Spleen (tissue), 11 donors: ENCODE results near the gene SRP14. TPM values are rescaled to one million over a fixed set of nuclear protein-coding genes. Genes with fewer than 3 reads are reported as not detected.
"Not testable (repeated sequence)": the region's sequence is repeated elsewhere in the genome, so short reads cannot be mapped to it uniquely, and the experiment has no call there.

Source experiments
- DNase-seq: peaks from one replicate; pipeline ENCODE4 v3.0.0-alpha.2; 2020
- H3K27ac ChIP-seq, 8 donors: fragments of 200-600 bp; sonication (generic) in 7 of 8; 1 replicate in 4 of 8; 2 replicates in 4 of 8; pipeline versions ENCODE4 v1.5.0 to v1.8.0; 2016 to 2021; ENCODE audit warnings: inconsistent platforms in 4 of 8, mild to moderate bottlenecking in 4 of 8, moderate library complexity in 1 of 8
- H3K27me3 ChIP-seq, 7 donors: fragments of 200-600 bp; sonication (generic) in 6 of 7; replicated peaks in 1 of 7; 1 replicate in 4 of 7; 2 replicates in 3 of 7; pipeline versions ENCODE4 v1.5.0 to v1.8.0; 2016 to 2021; ENCODE audit warnings: inconsistent platforms in 3 of 7, mild to moderate bottlenecking in 1 of 7
- H3K36me3 ChIP-seq, 6 donors: fragments of 200-600 bp; sonication (generic) in 5 of 6; 1 replicate in 4 of 6; 2 replicates in 2 of 6; pipeline versions ENCODE4 v1.5.0 to v1.8.0; 2016 to 2021; ENCODE audit warnings: inconsistent platforms in 2 of 6
- H3K4me1 ChIP-seq, 6 donors: fragments of 200-600 bp; sonication (generic) in 5 of 6; 1 replicate in 3 of 6; 2 replicates in 3 of 6; pipeline versions ENCODE4 v1.5.0 to v1.8.0; 2016 to 2021; ENCODE audit warnings: inconsistent platforms in 3 of 6
- H3K4me3 ChIP-seq, 8 donors: fragments of 200-600 bp; sonication (generic) in 7 of 8; 1 replicate in 4 of 8; 2 replicates in 4 of 8; pipeline versions ENCODE4 v1.5.0 to v1.8.0; 2016 to 2021; ENCODE audit warnings: inconsistent platforms in 4 of 8, mild to moderate bottlenecking in 4 of 8, moderate library complexity in 2 of 8
- H3K9me3 ChIP-seq, 8 donors: fragments of 200-600 bp; sonication (generic) in 7 of 8; 1 replicate in 4 of 8; 2 replicates in 4 of 8; pipeline versions ENCODE4 v1.5.0 to v1.8.0; 2016 to 2021; ENCODE audit warnings: inconsistent platforms in 4 of 8
- POLR2A ChIP-seq, 3 donors: fragments of 450-650 bp; IDR thresholded peaks; one replicate each; pipeline ENCODE4 v1.5.1; 2017; ENCODE audit warnings: antibody characterized with exemption in 3 of 3, mild to moderate bottlenecking in 1 of 3
- POLR2AphosphoS5 ChIP-seq, 3 donors: sonication (generic); formaldehyde crosslinking; IDR thresholded peaks; one replicate each; pipeline ENCODE4 v1.5.1; 2017; ENCODE audit warnings: antibody characterized with exemption in 3 of 3
- WGBS, 5 donors: extraction: QIAGEN DNeasy Blood & Tissue Kit in 3 of 5; methylation state at CpG; one replicate each; pipeline versions ENCODE4 v1.1.5 to v1.1.7; 2013 to 2018; 5-methylcytosine and 5-hydroxymethylcytosine counted together
- intact Hi-C: fragments of 100-400 bp; cut with DNase I; formaldehyde crosslinking; loops from one replicate; pipeline ENCODE4 v1.15.0; 2023; ENCODE audit warnings: low total_unique reads
- polyA plus RNA-seq, 3 donors: library from polyadenylated mRNA; stranded (reverse); fragments of 200-250 nt; gene quantifications; one replicate each; pipeline ENCODE4 v1.2.1, GENCODE V29; 2013
- total RNA-seq, 7 donors: library from RNA; depleted of rRNA in 3 of 7; stranded (reverse); fragments of >200 nt in 3 of 7; fragmentation: NEBNext Ultra II Directional in 4 of 7; extraction: Animal tissue kit (Norgen Biotek cat#: 25700) in 4 of 7; gene quantifications; one replicate each; pipeline versions ENCODE4 v1.1.0 to v1.2.1, GENCODE V29; 2016 to 2021
- TF ChIP-seq, protein P1 (sequence below), 11 experiments: fragments of 200-600 bp in 7 of 11; fragments of 450-650 bp in 4 of 11; sonication (generic) in 4 of 11; IDR thresholded peaks in 8 of 11; conservative IDR thresholded peaks in 3 of 11; 1 replicate in 7 of 11; 2 replicates in 4 of 11; pipeline versions ENCODE4 v1.4.0 to v1.8.0; 2016 to 2021; ENCODE audit warnings: antibody characterized with exemption in 11 of 11, inconsistent platforms in 4 of 11, mild to moderate bottlenecking in 1 of 11
- donor health status: healthy with polysubstance abuse.
- donor health status: DM: no; HTN: no; CAD: no; lungs with moderate emphysema.
- donor health status: DM: no; HTN: no; CAD: no.
- donor health status: Bipolar disorder and iron deficiency.
- donor health status: healthy.
- donor health status: DM: no; HTN: no; CAD: no.
- donor health status: DM: yes; HTN: yes; CAD: no.

SRP14 gene
- total and polyA plus RNA-seq, 10 donors, result 109 to 356 (median 185) TPM

DNA sequence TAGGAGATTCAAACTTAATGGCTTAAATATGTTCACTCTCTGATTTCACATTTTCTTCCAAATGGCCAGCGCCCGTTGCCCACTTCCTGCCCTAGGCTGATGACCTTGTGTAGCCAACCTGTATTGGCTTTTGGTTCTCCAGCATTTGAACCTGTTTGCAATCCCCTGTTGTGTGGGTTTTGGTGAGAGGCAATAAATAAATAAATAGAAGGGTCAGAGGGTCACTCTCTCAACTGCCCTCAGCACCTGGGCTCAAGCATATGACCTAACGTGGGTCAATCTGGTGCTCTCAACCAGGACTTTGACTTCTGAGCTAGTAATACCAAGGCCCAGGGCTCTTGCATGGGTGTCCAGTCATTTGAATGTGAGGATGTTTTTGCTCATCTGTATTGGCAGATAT, 1.8 kb upstream of the SRP14 start:
- 68 to 85% (median 77%) methylated on average over 3 of the region's 3 CpGs for WGBS, 5 donors
- Histone ChIP-seq H3K4me1 (peaks cover 28 to 64% (median 49%) of the 10 kb centered on the region in 6 donors), H3K27me3 (no peaks in the 10 kb centered on the region), H3K36me3 (peaks cover 0 to 21% (median 14%) of the 10 kb centered on the region in 6 donors), H3K4me3 (no peak overlapping the region), H3K27ac (peak overlapping the region in 2 of 8 donors; percentile 91 to 96), H3K9me3 (no peaks in the 10 kb centered on the region)
- no peak for TF ChIP-seq POLR2AphosphoS5 (IDR thresholded peaks at IDR 0.05)
- TF ChIP-seq, protein P1, sequence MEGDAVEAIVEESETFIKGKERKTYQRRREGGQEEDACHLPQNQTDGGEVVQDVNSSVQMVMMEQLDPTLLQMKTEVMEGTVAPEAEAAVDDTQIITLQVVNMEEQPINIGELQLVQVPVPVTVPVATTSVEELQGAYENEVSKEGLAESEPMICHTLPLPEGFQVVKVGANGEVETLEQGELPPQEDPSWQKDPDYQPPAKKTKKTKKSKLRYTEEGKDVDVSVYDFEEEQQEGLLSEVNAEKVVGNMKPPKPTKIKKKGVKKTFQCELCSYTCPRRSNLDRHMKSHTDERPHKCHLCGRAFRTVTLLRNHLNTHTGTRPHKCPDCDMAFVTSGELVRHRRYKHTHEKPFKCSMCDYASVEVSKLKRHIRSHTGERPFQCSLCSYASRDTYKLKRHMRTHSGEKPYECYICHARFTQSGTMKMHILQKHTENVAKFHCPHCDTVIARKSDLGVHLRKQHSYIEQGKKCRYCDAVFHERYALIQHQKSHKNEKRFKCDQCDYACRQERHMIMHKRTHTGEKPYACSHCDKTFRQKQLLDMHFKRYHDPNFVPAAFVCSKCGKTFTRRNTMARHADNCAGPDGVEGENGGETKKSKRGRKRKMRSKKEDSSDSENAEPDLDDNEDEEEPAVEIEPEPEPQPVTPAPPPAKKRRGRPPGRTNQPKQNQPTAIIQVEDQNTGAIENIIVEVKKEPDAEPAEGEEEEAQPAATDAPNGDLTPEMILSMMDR (IDR thresholded peaks at IDR 0.05 in 8 of 11, conservative IDR thresholded peaks at IDR 0.05 in 3 of 11), result no peak
- intact Hi-C loops, result no loop called here
- no peak for DNase-seq

DNA sequence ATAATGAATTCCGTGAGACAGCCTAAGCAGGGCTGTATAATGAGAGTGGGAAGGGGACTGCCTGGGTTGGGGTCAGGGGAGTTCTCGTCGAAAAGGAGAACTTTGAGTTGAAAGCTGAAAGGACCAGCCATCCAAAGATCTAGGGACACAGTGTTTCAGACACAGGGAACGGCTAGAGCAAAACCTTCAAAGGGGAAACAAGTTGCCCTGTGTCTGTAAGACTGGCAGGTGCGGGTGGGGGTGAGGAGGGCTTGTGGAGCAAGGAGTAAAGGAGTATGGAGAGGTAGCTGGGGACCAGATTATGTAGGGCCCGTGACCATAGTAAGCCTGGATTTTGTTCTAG, 1.3 kb upstream of the SRP14 start:
- H3K36me3 ChIP-seq, result peaks cover 0 to 26% (median 19%) of the 10 kb centered on the region in 6 donors
- WGBS, 5 donors, result 53 to 61% (median 56%) methylated on average over 6 of the region's 6 CpGs
- H3K27ac ChIP-seq, result peak overlapping the region in 6 of 8 donors; percentile 15 to 98 (median 94)
- intact Hi-C loops, result no loop called here
- H3K9me3 ChIP-seq, result no peaks in the 10 kb centered on the region
- peaks cover 23 to 64% (median 44%) of the 10 kb centered on the region in 6 donors for H3K4me1 ChIP-seq
- H3K27me3 ChIP-seq, result no peaks in the 10 kb centered on the region
- no peak for DNase-seq
- TF ChIP-seq POLR2AphosphoS5 (IDR thresholded peaks at IDR 0.05) (no peak), POLR2A (IDR thresholded peaks at IDR 0.05) (no peak)
- TF ChIP-seq, protein P1 (IDR thresholded peaks at IDR 0.05 in 8 of 11, conservative IDR thresholded peaks at IDR 0.05 in 3 of 11), result no peak
- H3K4me3 ChIP-seq, result peak overlapping the region in 4 of 8 donors; percentile 68 to 96 (median 74)

DNA sequence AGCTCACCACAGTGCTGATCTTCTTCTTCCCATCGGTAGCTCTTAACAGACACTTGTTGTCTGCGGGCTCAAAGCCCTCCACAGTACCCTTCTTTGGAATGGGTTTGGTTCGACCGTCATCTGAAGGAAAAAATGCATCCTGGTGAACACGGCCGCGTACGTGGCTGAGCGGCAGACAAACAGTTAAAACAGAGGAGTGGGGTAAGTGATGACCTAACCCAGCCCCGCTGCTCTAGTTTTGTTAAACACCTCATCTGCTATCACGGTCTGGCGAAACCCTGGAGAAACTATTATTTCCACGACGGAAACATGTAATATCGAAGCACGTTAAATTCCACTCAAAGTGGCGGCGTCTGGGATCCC, 725 bp downstream of the SRP14 start:
- Histone ChIP-seq H3K36me3 (peaks cover 2 to 46% (median 39%) of the 10 kb centered on the region in 6 donors), H3K27me3 (no peaks in the 10 kb centered on the region), H3K4me1 (peaks cover 16 to 67% (median 37%) of the 10 kb centered on the region in 6 donors), H3K4me3 (peak overlapping the region; percentile 68 to 96 (median 76)), H3K9me3 (no peaks in the 10 kb centered on the region), H3K27ac (peak overlapping the region; percentile 90 to 98 (median 94))
- TF ChIP-seq, protein P1 (IDR thresholded peaks at IDR 0.05 in 8 of 11, conservative IDR thresholded peaks at IDR 0.05 in 3 of 11), result no peak
- TF ChIP-seq POLR2AphosphoS5 (IDR thresholded peaks at IDR 0.05) (no peak), POLR2A (IDR thresholded peaks at IDR 0.05) (no peak)
- intact Hi-C loops, result no loop called here
- 2 to 3% (median 3%) methylated on average over 18 of the region's 18 CpGs for WGBS, 5 donors
- no peak for DNase-seq

DNA sequence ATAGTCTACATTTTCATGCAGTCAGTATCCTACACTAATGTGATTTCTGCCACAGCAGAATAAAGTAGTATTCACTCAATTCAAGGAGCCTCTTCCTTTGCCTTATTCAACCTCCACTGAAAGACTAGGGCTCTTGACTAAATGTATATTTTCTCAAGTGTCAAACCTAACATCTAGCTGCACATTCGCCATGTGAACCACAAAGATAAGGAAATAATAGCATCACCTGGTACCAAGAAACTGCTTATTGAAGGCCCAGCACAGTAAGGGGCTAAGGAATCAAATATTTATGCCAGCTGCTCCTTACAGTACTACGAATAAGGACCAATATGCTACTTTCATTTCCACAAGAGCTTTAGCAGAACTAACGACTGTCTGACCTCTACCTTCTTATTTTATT, 1.3 kb downstream of the SRP14 start:
- Histone ChIP-seq H3K27ac (peak overlapping the region in 6 of 8 donors; percentile 91 to 98 (median 94)), H3K4me1 (peaks cover 16 to 72% (median 37%) of the 10 kb centered on the region in 6 donors), H3K4me3 (peak overlapping the region; percentile 68 to 96 (median 76)), H3K27me3 (no peaks in the 10 kb centered on the region), H3K9me3 (no peaks in the 10 kb centered on the region), H3K36me3 (peaks cover 2 to 51% (median 44%) of the 10 kb centered on the region in 6 donors)
- WGBS, 5 donors, result 29 to 44% (median 37%) methylated on average over 3 of the region's 3 CpGs
- no peak for TF ChIP-seq POLR2AphosphoS5 (IDR thresholded peaks at IDR 0.05)
- TF ChIP-seq, protein P1 (IDR thresholded peaks at IDR 0.05 in 8 of 11, conservative IDR thresholded peaks at IDR 0.05 in 3 of 11), result no peak
- no peak for TF ChIP-seq POLR2A (IDR thresholded peaks at IDR 0.05)
- intact Hi-C loops, result no loop called here
- no peak for DNase-seq

DNA sequence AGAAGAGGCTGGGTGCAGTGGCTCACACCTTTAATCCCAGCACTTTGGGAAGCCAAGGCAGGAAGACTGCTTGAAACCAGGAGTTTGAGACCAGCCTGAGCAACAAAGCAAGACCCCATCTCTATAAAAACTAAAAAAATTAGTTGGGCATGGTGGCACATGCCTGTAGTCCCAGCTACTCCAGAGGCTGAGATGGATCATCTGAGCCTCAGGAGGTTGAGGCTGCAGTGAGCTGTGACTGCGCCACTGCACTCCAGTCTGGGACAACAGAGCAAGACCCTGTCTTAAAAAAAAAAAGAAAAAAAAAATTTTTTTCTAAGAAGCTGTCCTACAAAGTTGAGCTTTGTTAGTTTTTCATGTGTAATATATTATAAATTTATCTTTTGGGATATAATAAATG, 3.8 kb downstream of the SRP14 start:
- not testable (repeated sequence) for H3K27me3 ChIP-seq
- WGBS, 5 donors, result 94 to 100% (median 98%) methylated on average over 1 of the region's 1 CpG
- H3K36me3 ChIP-seq, result peaks cover 2 to 77% (median 69%) of the 10 kb centered on the region in 6 donors

More for the DNA sequence above, 3.8 kb downstream of the SRP14 start:
- H3K27ac ChIP-seq, H3K4me3 ChIP-seq, H3K9me3 ChIP-seq, intact Hi-C loops, DNase-seq: not testable (repeated sequence)
- H3K4me1 ChIP-seq, result peaks cover 16 to 68% (median 30%) of the 10 kb centered on the region in 6 donors
